HAP-1 (cell line): Measurements from ENCODE around the gene ERG.

ENCODE experiments used
- DNase-seq, 2 experiments: peaks; one replicate each; pipeline ENCODE4 v3.0.0-alpha.2; 2016 to 2020; ENCODE audit warnings: low spot score in 2 of 2
- H3K27me3 ChIP-seq: fragments of 250-450 bp; sonication (Bioruptor Pico); 2 replicates; pipeline ENCODE4 v1.5.1; 2020; ENCODE audit warnings: low read depth, mild to moderate bottlenecking, moderate library complexity
- H3K36me3 ChIP-seq: fragments of 250-450 bp; sonication (Bioruptor Pico); replicated peaks from 2 replicates; pipeline ENCODE4 v1.5.1; 2020; ENCODE audit warnings: mild to moderate bottlenecking
- H3K4me1 ChIP-seq: fragments of 250-450 bp; sonication (Bioruptor Pico); 2 replicates; pipeline ENCODE4 v1.5.1; 2020; ENCODE audit warnings: mild to moderate bottlenecking
- H3K4me3 ChIP-seq: fragments of 250-450 bp; sonication (Bioruptor Pico); 2 replicates; pipeline ENCODE4 v1.5.1; 2020; ENCODE audit warnings: mild to moderate bottlenecking, moderate library complexity
- H3K9me3 ChIP-seq: fragments of 250-450 bp; sonication (Bioruptor Pico); 2 replicates; pipeline ENCODE4 v1.5.1; 2020; ENCODE audit warnings: mild to moderate bottlenecking, moderate library complexity
- in situ Hi-C: fragments of 300-500 bp; cut with MboI; formaldehyde crosslinking; loops from 3 replicates; pipeline ENCODE4 v1.14.3; 2020; ENCODE audit warnings: low sequenced_read_pairs, inconsistent platforms, mixed read lengths

Gene ERG

DNA sequence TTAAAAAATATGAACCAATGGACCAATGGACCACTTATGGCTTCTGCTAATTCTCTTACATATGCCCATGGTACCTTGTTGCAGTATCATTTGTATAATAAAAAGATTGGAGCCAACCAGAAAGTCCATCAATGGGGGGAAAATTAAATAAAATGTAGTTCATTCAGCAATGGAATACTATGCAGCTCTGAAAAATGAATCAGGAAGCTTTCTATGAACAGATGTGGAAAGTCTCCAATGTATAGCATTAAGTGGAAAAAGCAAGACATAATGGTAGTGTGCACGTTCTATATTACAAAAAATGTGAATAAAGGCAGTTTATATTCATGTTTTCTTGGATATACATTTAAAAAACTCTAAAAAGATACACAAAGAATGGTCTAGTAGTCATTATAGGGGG, 140.2 kb downstream of the ERG start:
- H3K4me1 ChIP-seq = no peaks in the 10 kb centered on the region
- no peaks in the 10 kb centered on the region for H3K27me3 ChIP-seq
- no peaks in the 10 kb centered on the region for H3K36me3 ChIP-seq
- in situ Hi-C loops = loop anchor here (25.0 kb wide), 1 partner anchor 646 kb away; no protein-coding TSS in a partner anchor
- no peak for DNase-seq
- no peaks in the 10 kb centered on the region for H3K9me3 ChIP-seq
- H3K4me3 ChIP-seq = no peak overlapping the region

DNA sequence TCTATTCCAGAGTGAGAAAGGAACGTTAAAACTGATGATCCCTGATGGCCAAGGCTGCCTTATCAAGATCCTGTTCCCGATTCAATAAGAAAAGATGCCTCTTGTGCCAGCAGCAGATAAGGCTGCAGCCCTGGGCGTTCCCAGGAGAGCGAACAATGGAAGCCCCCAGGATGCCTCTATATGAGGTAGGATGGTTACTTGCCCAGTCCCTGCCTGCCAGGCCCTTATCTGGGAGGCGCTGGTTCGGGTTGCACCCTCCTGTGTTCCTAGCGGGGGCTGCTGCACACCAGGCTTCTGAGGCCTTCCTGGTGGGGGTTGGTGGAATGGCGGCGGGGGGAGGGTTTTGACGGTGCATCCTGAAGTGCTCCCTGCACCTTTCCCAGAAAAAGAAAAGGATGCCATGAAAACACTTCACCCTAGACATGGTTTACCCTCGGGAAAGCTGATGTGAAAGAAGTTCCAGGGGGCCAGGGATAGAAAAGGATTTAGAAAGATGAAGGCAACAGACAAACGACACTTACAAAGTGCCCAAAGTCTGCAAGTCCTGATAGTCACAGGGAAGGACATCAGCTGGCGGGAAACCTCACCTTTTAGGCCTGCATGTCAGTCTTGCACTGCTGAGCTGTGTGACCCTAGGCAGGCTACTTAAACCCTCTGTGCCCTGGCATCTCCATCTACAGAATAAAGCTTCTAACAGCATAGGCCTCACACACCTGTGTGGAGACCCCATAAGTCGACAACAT, 141.2 kb downstream of the ERG start:
- in situ Hi-C loops = loop anchor here (25.0 kb wide), 1 partner anchor 645 kb away; no protein-coding TSS in a partner anchor
- Histone ChIP-seq H3K9me3 (no peaks in the 10 kb centered on the region), H3K4me1 (no peaks in the 10 kb centered on the region), H3K36me3 (no peaks in the 10 kb centered on the region), H3K27me3 (no peaks in the 10 kb centered on the region), H3K4me3 (no peak overlapping the region)
- DNase-seq = no peak

DNA sequence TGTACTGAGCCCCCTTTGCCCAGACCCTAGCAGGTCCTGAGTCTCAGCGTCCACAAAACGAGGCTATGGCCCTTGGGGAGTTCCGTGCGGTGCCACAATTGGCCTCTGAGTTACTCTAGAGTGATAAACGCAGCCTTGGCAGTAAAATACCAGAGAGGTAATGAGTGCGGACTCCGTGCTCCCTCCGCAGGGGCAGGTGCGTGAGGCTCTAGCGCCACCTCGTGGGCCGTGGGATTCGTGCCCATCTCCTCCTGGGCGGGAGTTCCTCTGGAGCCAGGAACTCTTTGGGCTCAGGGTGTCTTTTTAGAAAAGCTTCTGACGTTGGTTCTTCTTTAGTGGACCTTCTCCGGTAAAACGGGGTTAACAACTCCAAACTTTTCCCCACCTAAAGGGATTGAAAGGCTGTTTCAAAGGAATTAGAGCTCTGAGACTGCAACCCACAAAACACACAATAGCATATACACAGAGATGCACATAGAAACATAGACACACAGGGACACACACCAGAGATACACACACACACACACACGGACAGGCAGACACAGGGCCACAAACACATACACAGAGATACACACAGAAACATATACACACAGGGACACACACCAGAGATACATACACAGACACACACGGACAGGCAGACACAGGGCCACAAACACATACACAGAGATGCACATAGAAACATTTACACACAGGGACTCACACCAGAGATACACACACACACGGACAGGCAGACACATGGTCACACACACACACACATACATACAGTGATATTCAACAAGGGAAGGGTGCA, 142.1 kb downstream of the ERG start:
- Histone ChIP-seq H3K36me3 (no peaks in the 10 kb centered on the region), H3K4me3 (no peak overlapping the region), H3K9me3 (no peaks in the 10 kb centered on the region), H3K4me1 (no peaks in the 10 kb centered on the region), H3K27me3 (no peaks in the 10 kb centered on the region)
- peak in 1 of 2 experiments; percentile 64 for DNase-seq
- in situ Hi-C loops = loop anchor here (25.0 kb wide), 1 partner anchor 644 kb away; no protein-coding TSS in a partner anchor

DNA sequence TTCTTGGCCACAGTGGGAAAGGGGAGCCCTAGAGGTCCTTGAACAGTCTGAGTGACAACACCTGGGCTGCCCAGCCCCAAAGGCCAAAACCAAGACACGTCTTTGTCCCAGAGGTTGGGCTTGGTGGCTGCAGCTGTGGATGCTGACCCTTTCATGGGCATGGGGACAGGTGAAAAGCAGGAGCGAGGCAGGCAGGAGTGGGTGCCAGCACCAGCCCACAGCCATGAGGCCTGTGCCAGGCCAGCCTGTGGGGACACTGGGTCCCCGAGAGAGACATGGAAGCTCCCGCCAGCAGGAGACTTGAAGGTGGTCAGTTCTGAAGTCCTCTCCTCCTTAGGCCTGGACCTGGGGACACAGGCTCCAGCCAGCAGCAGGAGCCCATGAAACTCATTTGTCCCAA, 142.9 kb downstream of the ERG start:
- H3K9me3 ChIP-seq = no peaks in the 10 kb centered on the region
- H3K4me1 ChIP-seq = no peaks in the 10 kb centered on the region
- DNase-seq = no peak
- in situ Hi-C loops = loop anchor here (25.0 kb wide), 1 partner anchor 643 kb away; no protein-coding TSS in a partner anchor
- H3K36me3 ChIP-seq = no peaks in the 10 kb centered on the region
- no peaks in the 10 kb centered on the region for H3K27me3 ChIP-seq
- no peak overlapping the region for H3K4me3 ChIP-seq

DNA sequence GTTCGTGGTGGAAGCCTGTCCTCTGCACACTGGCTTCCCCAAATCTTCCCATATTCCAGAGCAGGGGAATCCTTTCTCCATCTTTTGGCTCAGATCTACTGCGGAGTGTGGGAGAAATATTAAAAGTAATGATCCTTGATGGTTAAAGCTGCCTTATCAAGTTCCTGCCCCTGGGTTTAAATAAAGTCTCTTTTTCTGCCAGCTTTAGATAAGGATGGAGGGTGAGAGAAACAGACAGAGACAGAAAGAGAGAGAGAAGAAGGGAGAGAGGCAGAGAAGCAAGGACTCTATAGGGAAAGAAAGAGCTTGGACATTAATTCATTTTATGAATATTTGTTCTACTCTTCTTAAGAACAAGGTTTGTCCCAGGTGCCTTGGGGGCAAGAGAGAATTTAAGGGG, 143.5 kb downstream of the ERG start:
- no peaks in the 10 kb centered on the region for H3K4me1 ChIP-seq
- DNase-seq = no peak
- no peaks in the 10 kb centered on the region for H3K9me3 ChIP-seq
- no peaks in the 10 kb centered on the region for H3K36me3 ChIP-seq
- in situ Hi-C loops = loop anchor here (25.0 kb wide), 1 partner anchor 642 kb away; no protein-coding TSS in a partner anchor
- no peaks in the 10 kb centered on the region for H3K27me3 ChIP-seq
- H3K4me3 ChIP-seq = no peak overlapping the region

DNA sequence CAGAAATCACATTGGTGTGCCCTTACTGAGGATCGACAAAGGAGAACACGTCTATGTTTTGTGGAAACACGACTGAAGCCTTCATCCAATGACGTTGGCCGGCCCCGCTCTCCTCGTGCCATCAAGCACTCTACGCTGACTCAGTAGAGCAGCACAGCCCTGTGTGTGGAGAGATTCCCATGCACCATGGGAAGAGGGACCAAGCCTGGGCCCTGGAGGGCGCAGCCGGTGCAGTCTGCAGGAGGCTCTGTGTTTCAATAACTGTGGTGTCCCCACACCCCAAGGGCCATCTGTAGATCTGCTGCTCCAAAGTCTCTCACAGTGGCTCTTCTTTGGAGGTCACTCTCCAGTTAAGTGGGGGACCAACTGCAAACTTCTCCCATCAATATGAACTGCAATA, 144.0 kb downstream of the ERG start:
- Histone ChIP-seq H3K4me3 (no peak overlapping the region), H3K36me3 (no peaks in the 10 kb centered on the region), H3K4me1 (no peaks in the 10 kb centered on the region), H3K27me3 (no peaks in the 10 kb centered on the region), H3K9me3 (no peaks in the 10 kb centered on the region)
- in situ Hi-C loops = loop anchor here (25.0 kb wide), 1 partner anchor 642 kb away; no protein-coding TSS in a partner anchor
- DNase-seq = no peak

DNA sequence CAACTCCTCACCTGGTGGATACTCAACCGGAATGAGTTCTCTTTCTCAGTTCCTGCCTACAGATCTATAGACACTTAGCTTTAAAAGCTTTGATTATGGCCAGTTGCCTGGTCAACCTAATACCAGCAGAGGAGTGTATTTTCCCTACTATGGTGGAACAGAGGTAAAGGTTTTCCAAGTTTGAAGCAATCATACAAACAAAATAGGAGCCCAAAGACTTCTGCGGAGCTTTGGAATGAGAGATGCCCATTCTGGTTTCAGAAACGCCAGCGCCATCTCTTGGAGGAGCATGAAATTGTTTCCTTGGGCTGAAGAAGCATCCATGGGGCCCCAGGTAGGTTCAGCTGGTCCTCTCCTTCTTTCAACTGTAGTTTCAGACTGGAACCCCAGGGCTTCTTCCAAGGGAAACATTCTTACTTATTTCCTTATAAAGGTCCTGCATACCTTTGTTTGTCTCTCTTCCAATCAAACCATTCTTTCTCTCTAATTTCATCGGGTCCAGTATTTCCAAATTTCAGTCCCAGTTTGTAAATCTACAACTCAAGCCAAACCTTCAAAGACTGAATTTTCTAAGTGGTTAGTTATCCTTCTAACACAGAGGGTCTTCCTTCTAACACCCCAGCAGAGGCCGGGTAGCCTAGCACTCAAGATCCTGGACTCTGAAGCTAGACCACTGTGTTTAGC, 145.6 kb downstream of the ERG start:
- no peaks in the 10 kb centered on the region for H3K9me3 ChIP-seq
- no peak for DNase-seq
- in situ Hi-C loops = loop anchor here (25.0 kb wide), 1 partner anchor 640 kb away; no protein-coding TSS in a partner anchor
- H3K4me3 ChIP-seq = no peak overlapping the region
- no peaks in the 10 kb centered on the region for H3K36me3 ChIP-seq
- H3K4me1 ChIP-seq = no peaks in the 10 kb centered on the region
- H3K27me3 ChIP-seq = no peaks in the 10 kb centered on the region

DNA sequence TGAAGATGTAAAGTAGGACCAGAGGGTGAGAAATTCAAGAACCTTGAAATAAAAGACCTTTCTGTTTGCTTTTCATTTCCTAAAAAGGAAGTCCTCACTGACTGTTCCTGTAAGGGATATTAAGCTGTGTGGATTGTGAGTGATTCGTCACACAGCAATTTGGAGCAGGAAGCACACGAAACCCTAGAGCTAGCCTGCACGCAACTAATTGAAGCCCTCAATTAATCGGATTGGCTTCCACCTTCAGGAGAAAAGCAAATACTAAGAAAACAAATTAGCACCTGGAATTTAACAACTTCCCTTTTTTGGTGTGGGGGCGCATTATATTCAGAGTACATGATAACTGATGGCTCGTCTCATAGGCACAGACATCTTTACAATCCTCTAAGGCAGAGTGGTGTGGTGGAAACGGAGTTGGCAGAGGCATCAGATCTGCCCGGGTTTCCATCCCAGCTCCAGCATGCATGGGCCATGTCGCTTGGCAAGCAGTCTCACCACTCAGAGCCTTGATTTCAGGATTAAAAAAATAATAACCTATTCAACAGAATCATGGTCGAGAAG, 146.2 kb downstream of the ERG start:
- H3K36me3 ChIP-seq = no peaks in the 10 kb centered on the region
- DNase-seq = no peak
- H3K9me3 ChIP-seq = no peaks in the 10 kb centered on the region
- H3K27me3 ChIP-seq = no peaks in the 10 kb centered on the region
- no peak overlapping the region for H3K4me3 ChIP-seq
- in situ Hi-C loops = loop anchor here (25.0 kb wide), 1 partner anchor 640 kb away; no protein-coding TSS in a partner anchor
- H3K4me1 ChIP-seq = no peaks in the 10 kb centered on the region

DNA sequence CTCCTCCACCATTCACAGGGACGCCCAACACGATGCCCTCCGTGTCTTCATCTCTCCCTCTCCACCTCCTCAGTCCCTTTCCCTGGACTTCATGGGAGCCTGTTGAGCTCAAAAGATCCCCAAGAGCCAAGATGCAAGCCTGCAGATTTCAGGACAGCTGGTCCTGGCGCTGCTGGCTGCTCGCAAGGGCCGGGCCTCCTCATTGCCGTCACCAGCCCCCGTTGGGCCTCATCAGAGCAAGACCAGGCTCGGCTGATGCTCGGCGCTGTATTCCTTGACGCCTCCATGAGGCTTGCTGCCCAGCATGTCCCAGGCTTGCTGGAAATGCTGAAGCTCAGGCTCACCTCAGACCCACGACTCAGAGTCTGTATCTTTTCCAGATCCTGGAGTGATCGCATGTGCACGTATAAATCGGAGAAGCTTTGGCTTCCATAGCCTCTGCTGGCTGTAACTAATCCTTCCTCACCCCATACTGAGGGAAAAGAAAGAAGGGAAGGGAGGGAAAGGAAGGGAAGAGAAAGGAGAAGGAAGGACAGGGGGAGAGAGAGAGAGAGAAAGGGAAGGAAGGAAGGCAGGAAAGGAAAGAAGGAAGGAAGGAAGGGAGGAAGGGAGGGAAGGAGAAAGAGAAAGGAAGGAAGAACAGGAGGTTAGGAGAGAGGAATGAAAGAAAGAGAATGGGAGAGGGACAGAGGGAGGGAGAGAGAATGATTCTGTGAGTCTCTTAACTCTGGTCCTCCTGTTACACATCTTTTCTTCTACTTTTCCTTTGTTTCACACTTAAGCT, 146.9 kb downstream of the ERG start:
- Histone ChIP-seq H3K4me1 (no peaks in the 10 kb centered on the region), H3K4me3 (no peak overlapping the region), H3K9me3 (no peaks in the 10 kb centered on the region), H3K36me3 (no peaks in the 10 kb centered on the region), H3K27me3 (no peaks in the 10 kb centered on the region)
- no peak for DNase-seq
- in situ Hi-C loops = loop anchor here (25.0 kb wide), 1 partner anchor 639 kb away; no protein-coding TSS in a partner anchor

DNA sequence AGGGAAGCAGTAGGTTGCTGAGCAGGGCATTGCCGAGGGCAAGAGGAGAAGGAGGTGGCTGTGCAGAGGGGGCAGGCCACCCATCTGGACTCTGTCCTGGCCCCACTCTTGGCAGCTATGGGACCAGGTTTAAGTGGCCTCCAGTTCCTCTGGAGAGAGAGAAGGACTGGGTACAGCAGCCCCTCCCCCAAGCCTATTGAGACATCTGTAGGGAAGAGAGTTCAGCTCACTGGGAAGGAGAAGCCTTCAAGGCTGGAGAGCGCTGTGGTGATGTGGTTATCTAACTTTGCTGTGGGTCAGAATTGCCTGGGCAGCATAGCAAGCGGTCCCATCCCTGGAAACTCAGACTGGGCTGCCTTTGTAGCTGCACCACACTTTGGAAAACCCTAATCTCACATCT, 147.6 kb downstream of the ERG start:
- DNase-seq = no peak
- H3K4me1 ChIP-seq = no peaks in the 10 kb centered on the region
- H3K36me3 ChIP-seq = no peaks in the 10 kb centered on the region
- in situ Hi-C loops = loop anchor here (25.0 kb wide), 1 partner anchor 638 kb away; no protein-coding TSS in a partner anchor
- no peaks in the 10 kb centered on the region for H3K9me3 ChIP-seq
- no peak overlapping the region for H3K4me3 ChIP-seq
- no peaks in the 10 kb centered on the region for H3K27me3 ChIP-seq

DNA sequence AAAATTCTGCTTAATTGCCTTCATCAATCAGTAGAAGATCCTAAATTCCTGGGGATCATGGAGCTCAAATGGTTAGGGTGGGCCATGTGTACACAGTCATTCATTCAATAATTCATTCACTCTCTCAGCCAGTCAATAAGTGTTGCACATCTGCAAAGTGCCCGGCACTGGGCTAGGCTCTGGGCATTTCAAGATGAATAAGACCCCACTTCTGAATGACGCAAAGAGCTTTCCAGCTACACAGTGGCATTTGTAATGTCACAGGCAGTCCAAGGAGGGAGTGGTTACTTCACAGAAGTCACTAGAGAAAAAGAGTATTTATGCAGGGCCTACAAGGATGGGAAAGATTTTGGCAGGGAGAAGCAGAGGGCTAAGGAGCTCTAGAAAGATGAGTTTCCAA, 148.3 kb downstream of the ERG start:
- no peaks in the 10 kb centered on the region for H3K4me1 ChIP-seq
- H3K27me3 ChIP-seq = no peaks in the 10 kb centered on the region
- no peaks in the 10 kb centered on the region for H3K36me3 ChIP-seq
- H3K4me3 ChIP-seq = no peak overlapping the region
- in situ Hi-C loops = loop anchor here (25.0 kb wide), 1 partner anchor 638 kb away; no protein-coding TSS in a partner anchor
- DNase-seq = no peak
- H3K9me3 ChIP-seq = no peaks in the 10 kb centered on the region

DNA sequence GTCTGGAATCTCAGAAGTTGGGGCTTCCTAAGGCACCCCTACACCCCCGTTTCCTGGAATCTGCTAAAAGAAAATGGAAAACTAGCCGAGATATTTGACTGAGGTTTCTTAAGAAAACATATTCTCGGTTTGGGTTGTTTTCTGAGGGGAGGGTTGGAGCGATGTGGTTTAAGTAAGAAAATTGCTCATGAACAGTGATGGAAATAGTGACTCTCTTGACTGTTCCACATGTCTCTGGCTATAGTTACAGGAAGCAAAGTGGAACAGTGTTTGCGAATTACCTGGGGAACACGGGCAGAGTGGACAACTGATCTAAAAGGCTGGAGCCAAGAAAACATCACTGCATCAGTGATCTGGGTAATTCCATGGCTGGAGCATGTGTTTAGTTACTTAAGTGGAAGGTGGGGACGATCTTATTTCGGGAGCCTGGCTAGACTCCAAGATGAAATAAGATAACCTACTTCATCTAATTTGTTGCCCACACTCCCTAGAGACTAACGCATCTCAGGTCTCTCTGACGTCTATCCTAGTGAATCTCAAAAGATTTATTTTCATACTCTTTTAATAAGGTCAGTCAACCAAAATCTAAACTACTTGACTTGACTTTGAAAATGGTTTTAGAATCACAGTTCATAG, 149.0 kb downstream of the ERG start:
- in situ Hi-C loops = no loop called here
- H3K9me3 ChIP-seq = no peaks in the 10 kb centered on the region
- no peak overlapping the region for H3K4me3 ChIP-seq
- H3K4me1 ChIP-seq = no peaks in the 10 kb centered on the region
- no peaks in the 10 kb centered on the region for H3K27me3 ChIP-seq
- DNase-seq = no peak
- H3K36me3 ChIP-seq = no peaks in the 10 kb centered on the region
